Thyroid gland (tissue), 4 donors: ENCODE measurements around the gene NFIA.

Experiments
- POLR2A ChIP-seq, 2 donors: fragments of 450-650 bp; IDR thresholded peaks; one replicate each; pipeline ENCODE4 v1.6.1; 2017; ENCODE audit warnings: antibody characterized with exemption in 2 of 2, mild to moderate bottlenecking in 2 of 2, moderate library complexity in 1 of 2
- TF ChIP-seq, protein P1 (sequence below), 6 experiments: fragments of 200-600 bp in 3 of 6; fragments of 450-650 bp in 3 of 6; sonication (generic) in 3 of 6; IDR thresholded peaks; one replicate each; pipeline ENCODE4 v1.5.1; 2016 to 2019; ENCODE audit warnings: antibody characterized with exemption in 6 of 6, mild to moderate bottlenecking in 2 of 6, inconsistent platforms in 1 of 6, moderate library complexity in 1 of 6

- TF ChIP-seq, protein P1, sequence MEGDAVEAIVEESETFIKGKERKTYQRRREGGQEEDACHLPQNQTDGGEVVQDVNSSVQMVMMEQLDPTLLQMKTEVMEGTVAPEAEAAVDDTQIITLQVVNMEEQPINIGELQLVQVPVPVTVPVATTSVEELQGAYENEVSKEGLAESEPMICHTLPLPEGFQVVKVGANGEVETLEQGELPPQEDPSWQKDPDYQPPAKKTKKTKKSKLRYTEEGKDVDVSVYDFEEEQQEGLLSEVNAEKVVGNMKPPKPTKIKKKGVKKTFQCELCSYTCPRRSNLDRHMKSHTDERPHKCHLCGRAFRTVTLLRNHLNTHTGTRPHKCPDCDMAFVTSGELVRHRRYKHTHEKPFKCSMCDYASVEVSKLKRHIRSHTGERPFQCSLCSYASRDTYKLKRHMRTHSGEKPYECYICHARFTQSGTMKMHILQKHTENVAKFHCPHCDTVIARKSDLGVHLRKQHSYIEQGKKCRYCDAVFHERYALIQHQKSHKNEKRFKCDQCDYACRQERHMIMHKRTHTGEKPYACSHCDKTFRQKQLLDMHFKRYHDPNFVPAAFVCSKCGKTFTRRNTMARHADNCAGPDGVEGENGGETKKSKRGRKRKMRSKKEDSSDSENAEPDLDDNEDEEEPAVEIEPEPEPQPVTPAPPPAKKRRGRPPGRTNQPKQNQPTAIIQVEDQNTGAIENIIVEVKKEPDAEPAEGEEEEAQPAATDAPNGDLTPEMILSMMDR (IDR thresholded peaks at IDR 0.05) = no peak
- TF ChIP-seq POLR2A (IDR thresholded peaks at IDR 0.05) = no peak
These were observed 140.8 kb downstream of the NFIA start for GRCh38 chr1:61223140-61223539.
